Trophoblast cell (in vitro differentiated cells and primary cell): Measurements from ENCODE around the gene GOLT1A.

Experiments used
- DNase-seq, 2 donors: peaks; one replicate each; pipeline ENCODE4 v3.0.0-alpha.2; 2016
- H2AFZ ChIP-seq: 2 replicates; pipeline ENCODE4 v1.6.1; 2013; ENCODE audit warnings: low read length, moderate library complexity, mild to moderate bottlenecking; ENCODE audit not compliant: insufficient read depth, poor library complexity
- H2AK5ac ChIP-seq: 2 replicates; pipeline ENCODE4 v1.6.1; 2013; ENCODE audit warnings: mild to moderate bottlenecking, low read length
- H2BK120ac ChIP-seq: 2 replicates; pipeline ENCODE4 v1.6.1; 2013; ENCODE audit warnings: low read length, mild to moderate bottlenecking, moderate library complexity; ENCODE audit not compliant: insufficient read depth, poor library complexity
- H2BK12ac ChIP-seq: 2 replicates; pipeline ENCODE4 v1.6.1; 2013; ENCODE audit warnings: mild to moderate bottlenecking, low read length, moderate library complexity
- H2BK5ac ChIP-seq: 2 replicates; pipeline ENCODE4 v1.6.1; 2013; ENCODE audit warnings: low read length, low read depth, moderate library complexity, mild to moderate bottlenecking; ENCODE audit not compliant: poor library complexity
- H3K14ac ChIP-seq: 2 replicates; pipeline ENCODE4 v1.6.1; 2013; ENCODE audit warnings: mild to moderate bottlenecking, low read length
- H3K18ac ChIP-seq: 2 replicates; pipeline ENCODE4 v1.6.1; 2013; ENCODE audit warnings: mild to moderate bottlenecking, low read length
- H3K23ac ChIP-seq: 2 replicates; pipeline ENCODE4 v1.6.1; 2013; ENCODE audit warnings: low read length
- H3K27ac ChIP-seq: 2 replicates; pipeline ENCODE4 v1.5.1; 2013; ENCODE audit warnings: low read depth, mild to moderate bottlenecking, inconsistent platforms, low read length, moderate library complexity
- H3K27me3 ChIP-seq: 2 replicates; pipeline ENCODE4 v1.6.1; 2013; ENCODE audit warnings: inconsistent platforms, mild to moderate bottlenecking, low read length, moderate library complexity; ENCODE audit not compliant: insufficient read depth
- H3K36me3 ChIP-seq, 2 experiments: 1 replicate in 1 of 2; 2 replicates in 1 of 2; pipeline ENCODE4 v1.6.1; 2013; ENCODE audit warnings: low read length in 2 of 2, mild to moderate bottlenecking in 2 of 2, moderate library complexity in 1 of 2; ENCODE audit not compliant: insufficient read depth in 2 of 2, control insufficient read depth in 1 of 2
- H3K4ac ChIP-seq: 2 replicates; pipeline ENCODE4 v1.6.1; 2013; ENCODE audit warnings: low read depth, mild to moderate bottlenecking, low read length, moderate library complexity
- H3K4me1 ChIP-seq, 2 experiments: 1 replicate in 1 of 2; 2 replicates in 1 of 2; pipeline ENCODE4 v1.6.1; 2013; ENCODE audit warnings: low read length in 2 of 2, mild to moderate bottlenecking in 2 of 2, moderate library complexity in 1 of 2; ENCODE audit not compliant: insufficient read depth in 2 of 2, control insufficient read depth in 1 of 2
- H3K4me2 ChIP-seq: 2 replicates; pipeline ENCODE4 v1.6.1; 2013; ENCODE audit warnings: inconsistent platforms, mild to moderate bottlenecking, low read length, moderate library complexity
- H3K4me3 ChIP-seq: 2 replicates; pipeline ENCODE4 v1.5.1; 2013; ENCODE audit warnings: mild to moderate bottlenecking, low read depth, low read length, inconsistent platforms
- H3K79me1 ChIP-seq: one replicate; pipeline ENCODE4 v1.6.1; 2013; ENCODE audit warnings: low read length
- H3K79me2 ChIP-seq: 2 replicates; pipeline ENCODE4 v1.6.1; 2013; ENCODE audit warnings: low read length, mild to moderate bottlenecking; ENCODE audit not compliant: control insufficient read depth, insufficient read depth, poor library complexity
- H3K9ac ChIP-seq: 2 replicates; pipeline ENCODE4 v1.6.1; 2013; ENCODE audit warnings: mild to moderate bottlenecking, low read length
- H3K9me3 ChIP-seq: 2 replicates; pipeline ENCODE4 v1.6.1; 2013; ENCODE audit warnings: low read depth, mild to moderate bottlenecking, control low read depth, inconsistent platforms, low read length; ENCODE audit not compliant: insufficient read depth
- H4K12ac ChIP-seq: 2 replicates; pipeline ENCODE4 v1.6.1; 2013; ENCODE audit warnings: low read depth, mild to moderate bottlenecking, low read length, moderate library complexity
- H4K8ac ChIP-seq: 2 replicates; pipeline ENCODE4 v1.6.1; 2013; ENCODE audit warnings: low read depth, mild to moderate bottlenecking, low read length, moderate library complexity
- H4K91ac ChIP-seq: one replicate; pipeline ENCODE4 v1.6.1; 2013; ENCODE audit warnings: low read depth, mild to moderate bottlenecking, low read length, moderate library complexity
- WGBS: extraction: QIAGEN DNeasy Blood & Tissue Kit; methylation state at CpG from one replicate; pipeline ENCODE4 v1.1.7; 2013; ENCODE audit warnings: missing lambda C conversion rate; ENCODE audit not compliant: insufficient read length, insufficient coverage; ENCODE audit errors: extremely low coverage; 5-methylcytosine and 5-hydroxymethylcytosine counted together

Gene GOLT1A

DNA sequence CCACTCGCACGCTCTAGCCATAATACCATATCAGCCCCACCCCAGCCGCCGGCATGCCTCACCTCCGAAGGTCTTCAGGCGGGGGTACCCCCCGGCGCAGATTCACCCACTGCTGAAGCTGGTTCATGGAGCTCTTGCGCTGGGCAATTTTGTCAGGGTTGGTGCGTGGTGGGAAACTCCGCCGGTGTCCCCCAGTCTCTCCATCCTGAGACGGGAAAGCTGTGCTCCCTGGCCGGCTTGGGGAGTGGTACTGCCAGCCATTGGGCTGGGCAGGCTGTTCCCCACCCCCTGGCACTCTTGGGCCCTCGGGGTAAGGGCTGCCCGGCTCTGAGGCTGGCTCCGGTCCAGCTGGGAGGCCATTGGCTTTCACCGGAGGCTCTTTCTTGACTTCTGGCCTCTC, 45.4 kb upstream of the GOLT1A start:
- H3K9ac ChIP-seq, result no peak overlapping the region
- no peak overlapping the region for H2BK5ac ChIP-seq
- H2BK120ac ChIP-seq, result no peak overlapping the region
- H3K4me1 ChIP-seq, result peaks cover 0 to 18% of the 10 kb centered on the region in 2 experiments
- H4K8ac ChIP-seq, result no peak overlapping the region
- H3K79me1 ChIP-seq, result no peaks in the 10 kb centered on the region
- no peak overlapping the region for H3K27ac ChIP-seq
- no peak overlapping the region for H3K4ac ChIP-seq
- H3K36me3 ChIP-seq, result peaks cover 44 to 54% of the 10 kb centered on the region in 2 experiments
- H3K18ac ChIP-seq, result no peak overlapping the region
- no peak for DNase-seq
- H3K23ac ChIP-seq, result no peak overlapping the region
- H4K12ac ChIP-seq, result no peak overlapping the region
- H2AFZ ChIP-seq, result no peak overlapping the region
- H3K4me3 ChIP-seq, result no peak overlapping the region
- no peak overlapping the region for H3K4me2 ChIP-seq
- no peak overlapping the region for H2AK5ac ChIP-seq
- no peaks in the 10 kb centered on the region for H3K9me3 ChIP-seq
- H3K14ac ChIP-seq, result no peak overlapping the region
- no peaks in the 10 kb centered on the region for H3K27me3 ChIP-seq
- WGBS, result no CpG with 5 or more reads among the region's 18 CpGs
- no peak overlapping the region for H4K91ac ChIP-seq
- no peaks in the 10 kb centered on the region for H3K79me2 ChIP-seq
- no peak overlapping the region for H2BK12ac ChIP-seq

- Histone ChIP-seq H3K14ac (no peak overlapping the region), H2AFZ (no peak overlapping the region), H3K9me3 (no peaks in the 10 kb centered on the region), H4K12ac (no peak overlapping the region), H3K4me3 (no peak overlapping the region), H4K91ac (no peak overlapping the region), H3K4me1 (peaks cover 0 to 20% of the 10 kb centered on the region in 2 experiments), H3K27me3 (no peaks in the 10 kb centered on the region), H2AK5ac (peak overlapping the region; percentile 47), H3K36me3 (peaks cover 44 to 53% of the 10 kb centered on the region in 2 experiments), H3K79me2 (no peaks in the 10 kb centered on the region), H2BK12ac (no peak overlapping the region), H2BK120ac (no peak overlapping the region), H3K9ac (no peak overlapping the region), H3K4me2 (no peak overlapping the region), H3K27ac (no peak overlapping the region), H3K4ac (no peak overlapping the region), H3K79me1 (no peaks in the 10 kb centered on the region), H2BK5ac (no peak overlapping the region), H3K23ac (no peak overlapping the region), H4K8ac (no peak overlapping the region), H3K18ac (no peak overlapping the region)
- no CpG with 5 or more reads among the region's 7 CpGs for WGBS
- peak; percentile 62 to 68 for DNase-seq
Measured at GRCh38 chr1:204258213-204259115, 44.7 kb upstream of the GOLT1A start.

GRCh38 chr1:204257446-204257845, 43.7 kb upstream of the GOLT1A start:
- H2AFZ ChIP-seq, result no peak overlapping the region
- no peak overlapping the region for H3K4me2 ChIP-seq
- no peak overlapping the region for H4K8ac ChIP-seq
- no peak overlapping the region for H4K91ac ChIP-seq
- H3K4me3 ChIP-seq, result no peak overlapping the region
- H3K36me3 ChIP-seq, result peaks cover 41 to 46% of the 10 kb centered on the region in 2 experiments
- no peak overlapping the region for H2BK120ac ChIP-seq
- no peak overlapping the region for H3K4ac ChIP-seq
- H3K27me3 ChIP-seq, result no peaks in the 10 kb centered on the region
- no peak overlapping the region for H3K9ac ChIP-seq
- WGBS, result no CpG with 5 or more reads among the region's 24 CpGs
- H3K23ac ChIP-seq, result no peak overlapping the region
- no peak overlapping the region for H4K12ac ChIP-seq
- H2AK5ac ChIP-seq, result no peak overlapping the region
- H2BK5ac ChIP-seq, result no peak overlapping the region
- no peaks in the 10 kb centered on the region for H3K79me1 ChIP-seq
- no peak overlapping the region for H2BK12ac ChIP-seq
- no peaks in the 10 kb centered on the region for H3K79me2 ChIP-seq
- H3K4me1 ChIP-seq, result peaks cover 0 to 15% of the 10 kb centered on the region in 2 experiments
- H3K9me3 ChIP-seq, result no peaks in the 10 kb centered on the region
- H3K14ac ChIP-seq, result no peak overlapping the region
- no peak overlapping the region for H3K18ac ChIP-seq
- no peak for DNase-seq
- no peak overlapping the region for H3K27ac ChIP-seq

DNA sequence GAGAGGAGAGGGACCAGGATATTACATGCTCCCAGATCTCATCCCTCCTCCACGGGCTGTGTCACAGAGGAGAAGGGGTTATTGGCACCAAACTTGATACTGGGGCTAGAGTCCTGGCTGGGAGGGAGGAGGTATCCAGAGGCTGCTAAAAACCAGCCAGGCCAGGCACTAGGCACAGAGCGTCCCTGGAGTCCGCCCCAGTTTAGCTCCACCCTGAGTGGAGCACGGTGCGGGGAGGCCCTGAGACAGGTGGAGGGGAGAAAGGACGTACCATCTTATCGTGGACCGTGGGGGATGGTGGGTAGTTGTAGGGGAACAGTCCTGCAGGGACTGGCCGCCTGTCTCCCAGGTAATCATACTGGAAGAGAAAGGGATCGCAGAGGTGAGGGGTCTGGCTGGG, 42.7 kb upstream of the GOLT1A start:
- no peak overlapping the region for H3K4me2 ChIP-seq
- no peak overlapping the region for H3K23ac ChIP-seq
- H4K12ac ChIP-seq, result no peak overlapping the region
- no peaks in the 10 kb centered on the region for H3K9me3 ChIP-seq
- no peak overlapping the region for H3K27ac ChIP-seq
- H2BK5ac ChIP-seq, result no peak overlapping the region
- H3K4me1 ChIP-seq, result peaks cover 0 to 13% of the 10 kb centered on the region in 2 experiments
- H4K8ac ChIP-seq, result peak overlapping the region; percentile 17
- no peak overlapping the region for H4K91ac ChIP-seq
- no peak overlapping the region for H2BK120ac ChIP-seq
- no peak for DNase-seq
- peaks cover 36 to 39% of the 10 kb centered on the region in 2 experiments for H3K36me3 ChIP-seq
- no peaks in the 10 kb centered on the region for H3K79me2 ChIP-seq
- H3K9ac ChIP-seq, result no peak overlapping the region
- peak overlapping the region; percentile 40 for H3K4me3 ChIP-seq
- H3K27me3 ChIP-seq, result no peaks in the 10 kb centered on the region
- no peak overlapping the region for H3K18ac ChIP-seq
- H3K4ac ChIP-seq, result no peak overlapping the region
- no peak overlapping the region for H2AFZ ChIP-seq
- H2AK5ac ChIP-seq, result no peak overlapping the region
- no peak overlapping the region for H2BK12ac ChIP-seq
- H3K14ac ChIP-seq, result no peak overlapping the region
- no CpG with 5 or more reads among the region's 10 CpGs for WGBS
- no peaks in the 10 kb centered on the region for H3K79me1 ChIP-seq
